ENCODE results near the gene HAND2.

HAND2 gene

GRCh38 chr4:173490817-173491528 lies 39.1 kb downstream of the HAND2 start:
- no peak overlapping the region for H3K4me3 ChIP-seq
- DNase-seq (ENCODE audit: low spot score) = no peak
- no peak for TF ChIP-seq CTCF (IDR thresholded peaks at IDR 0.05)
- peak overlapping the region; percentile 44 to 63 for H3K27ac ChIP-seq

- Histone ChIP-seq H3K4me3 (no peak overlapping the region), H3K27ac (no peak overlapping the region)
- TF ChIP-seq CTCF (IDR thresholded peaks at IDR 0.05) = no peak
- no peak for DNase-seq (ENCODE audit: low spot score)
Measured at GRCh38 chr4:173490256-173490655, 39.8 kb downstream of the HAND2 start.

GRCh38 chr4:173489514-173489913 lies 40.5 kb downstream of the HAND2 start:
- no peak for DNase-seq (ENCODE audit: low spot score)
- Histone ChIP-seq H3K4me3 (no peak overlapping the region), H3K27ac (no peak overlapping the region)
- TF ChIP-seq CTCF (IDR thresholded peaks at IDR 0.05) = no peak

- Histone ChIP-seq H3K27ac (peak overlapping the region in 1 of 2 donors; percentile 3), H3K4me3 (no peak overlapping the region)
- no peak for DNase-seq (ENCODE audit: low spot score)
- no peak for TF ChIP-seq CTCF (IDR thresholded peaks at IDR 0.05)
Measured at GRCh38 chr4:173488656-173489055, 41.4 kb downstream of the HAND2 start.

GRCh38 chr4:173488074-173488473 lies 42.0 kb downstream of the HAND2 start:
- DNase-seq (ENCODE audit: low spot score) = no peak
- H3K4me3 ChIP-seq = no peak overlapping the region
- no peak for TF ChIP-seq CTCF (IDR thresholded peaks at IDR 0.05)
- H3K27ac ChIP-seq = no peak overlapping the region

GRCh38 chr4:173486714-173487392 lies 43.2 kb downstream of the HAND2 start:
- Histone ChIP-seq H3K27ac (no peak overlapping the region), H3K4me3 (no peak overlapping the region)
- TF ChIP-seq CTCF (IDR thresholded peaks at IDR 0.05) = no peak
- no peak for DNase-seq (ENCODE audit: low spot score)

- Histone ChIP-seq H3K27ac (no peak overlapping the region), H3K4me3 (no peak overlapping the region)
- TF ChIP-seq CTCF (IDR thresholded peaks at IDR 0.05) = no peak
- DNase-seq (ENCODE audit: low spot score) = no peak
Measured at GRCh38 chr4:173485164-173485563, 44.9 kb downstream of the HAND2 start.
